GM18498 (cell line): Measurements from ENCODE around the gene SCARB1.
A peak's percentile ranks its signal among the peaks of the same experiment; 100 is the strongest.

Source experiments
- ATAC-seq: cut with Tn5 transposase; IDR thresholded peaks from one replicate; pipeline ENCODE4 v1.9.1; 2021; ENCODE audit warnings: mild to moderate bottlenecking, moderate library complexity; ENCODE audit not compliant: unreplicated experiment

The SCARB1 gene

DNA sequence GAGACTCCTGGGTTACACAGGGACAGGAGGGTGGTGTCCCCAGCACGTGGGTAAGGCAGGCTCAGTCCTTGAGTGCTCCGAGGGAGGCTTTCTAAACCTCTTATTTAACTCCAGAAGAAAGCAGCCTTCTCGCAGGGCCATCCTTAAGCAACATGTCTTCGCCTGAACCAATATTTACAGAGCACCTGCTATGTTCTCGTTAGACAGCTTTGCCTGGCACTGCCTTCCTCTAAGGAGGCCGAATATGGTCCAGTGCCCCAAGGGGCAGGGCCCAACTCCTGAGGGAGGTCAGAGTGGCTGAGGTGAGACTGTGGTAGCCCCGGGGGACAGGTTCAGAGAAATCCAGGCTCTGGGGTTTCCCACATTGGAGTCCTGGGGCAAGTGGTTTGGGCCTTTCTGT is 2.1 kb upstream of the SCARB1 start:
- no peak for ATAC-seq

DNA sequence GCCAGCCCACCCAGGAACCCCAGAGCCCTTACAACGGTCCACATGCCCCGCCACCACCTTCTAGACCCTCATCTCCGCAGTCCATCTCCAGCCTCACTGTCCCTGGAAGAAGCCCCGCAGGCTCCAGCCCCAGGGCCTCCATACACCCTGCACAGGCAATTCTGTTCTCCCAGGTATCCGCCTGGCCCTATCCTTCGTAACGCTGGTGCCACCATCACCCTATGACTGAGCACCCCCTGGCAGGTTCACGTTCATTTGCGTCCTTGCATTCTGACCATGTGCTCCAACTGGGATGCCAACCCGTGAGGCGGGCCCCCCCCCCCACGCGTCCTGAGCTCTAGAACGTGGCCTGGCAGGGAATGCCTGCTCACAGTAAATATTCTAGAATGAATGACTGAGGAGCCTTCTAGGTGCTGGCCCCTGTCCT is 675 bp upstream of the SCARB1 start:
- ATAC-seq = no peak

DNA sequence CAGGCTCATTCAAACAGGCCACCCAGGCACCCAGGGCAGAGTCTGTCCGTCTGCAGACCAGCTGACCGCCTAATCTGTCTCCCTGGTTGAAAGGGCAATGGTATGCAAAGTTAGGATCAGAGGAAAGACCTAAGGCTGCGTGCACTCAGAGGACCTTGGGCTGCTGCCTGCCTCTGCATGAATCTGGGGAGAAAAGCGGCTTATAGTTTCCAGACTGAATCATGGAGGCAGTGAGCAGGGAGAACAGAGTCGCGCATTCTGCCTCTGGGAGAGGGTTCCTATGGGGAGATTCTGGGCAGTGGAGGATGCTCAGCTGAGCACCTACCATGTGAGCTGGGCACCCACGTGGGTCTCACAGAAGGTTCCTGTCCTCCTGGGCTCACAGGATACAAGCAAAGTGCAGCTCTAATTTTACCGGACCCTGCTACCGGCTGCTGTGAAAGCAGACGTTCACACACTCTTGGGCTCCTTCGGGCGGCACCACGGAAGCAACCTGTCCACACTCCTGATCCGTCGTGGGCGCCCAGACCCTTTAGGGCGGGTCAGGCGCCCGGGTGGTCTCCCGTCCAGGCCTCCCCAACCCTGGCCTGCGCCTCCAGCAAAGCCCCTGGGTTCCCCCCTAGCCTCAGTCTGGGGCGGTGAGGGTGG is 772 bp downstream of the SCARB1 start:
- peak; percentile 37 for ATAC-seq

DNA sequence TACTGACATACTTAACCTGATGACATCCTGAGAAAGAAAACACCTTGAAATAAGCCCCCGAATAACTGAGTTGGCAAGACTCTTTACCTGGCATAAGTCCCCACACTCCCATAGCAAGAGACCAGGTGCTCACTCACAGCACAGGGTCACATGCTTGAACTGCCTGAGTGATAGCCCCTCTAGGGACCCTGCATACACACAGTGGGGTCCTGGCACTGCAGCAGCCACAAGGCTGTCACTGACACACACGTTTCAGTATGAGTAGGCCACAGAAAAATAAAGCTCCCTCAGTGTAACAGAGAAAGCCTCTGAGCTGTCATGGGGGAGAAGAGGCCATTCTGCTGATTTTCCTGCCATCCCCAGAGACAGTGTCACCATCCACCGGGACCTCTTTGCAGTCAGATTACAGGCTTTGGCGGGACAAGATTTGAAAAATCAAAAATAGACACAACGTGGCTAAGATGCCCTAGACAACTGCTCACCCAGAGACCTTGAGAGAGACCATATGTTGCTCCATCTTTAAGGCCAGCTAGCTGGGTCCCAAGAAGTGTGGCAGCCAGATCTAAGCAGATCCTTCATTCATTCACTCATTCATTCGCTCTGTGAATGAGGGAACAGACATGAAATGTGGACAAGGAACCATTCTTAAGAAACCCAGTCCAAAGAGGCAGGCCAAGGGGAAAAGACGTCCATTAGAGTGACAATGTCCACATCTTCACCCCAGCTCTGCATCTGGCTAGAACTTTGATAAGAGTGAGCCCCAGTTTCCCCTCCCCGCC is 1.6 kb downstream of the SCARB1 start:
- no peak for ATAC-seq

DNA sequence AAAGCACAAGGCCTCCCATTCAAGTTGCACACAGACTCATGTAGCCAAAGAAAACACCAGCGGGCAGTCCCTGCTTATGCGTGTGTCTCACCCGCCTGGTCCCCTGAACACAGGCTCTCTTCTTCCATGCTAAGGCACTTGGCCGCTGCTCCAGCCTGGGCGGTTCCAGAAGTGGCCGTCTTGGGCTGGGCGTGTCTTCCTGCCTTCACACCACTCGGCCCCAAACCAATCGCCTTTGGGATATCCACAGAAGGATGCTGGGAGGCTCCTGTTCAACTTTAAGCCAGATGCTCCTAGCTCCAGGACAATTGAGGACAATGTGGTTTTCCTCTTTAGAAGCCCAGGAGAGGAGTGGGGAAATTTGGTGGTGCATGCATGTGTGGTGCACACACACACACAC is 2.2 kb downstream of the SCARB1 start:
- no peak for ATAC-seq

DNA sequence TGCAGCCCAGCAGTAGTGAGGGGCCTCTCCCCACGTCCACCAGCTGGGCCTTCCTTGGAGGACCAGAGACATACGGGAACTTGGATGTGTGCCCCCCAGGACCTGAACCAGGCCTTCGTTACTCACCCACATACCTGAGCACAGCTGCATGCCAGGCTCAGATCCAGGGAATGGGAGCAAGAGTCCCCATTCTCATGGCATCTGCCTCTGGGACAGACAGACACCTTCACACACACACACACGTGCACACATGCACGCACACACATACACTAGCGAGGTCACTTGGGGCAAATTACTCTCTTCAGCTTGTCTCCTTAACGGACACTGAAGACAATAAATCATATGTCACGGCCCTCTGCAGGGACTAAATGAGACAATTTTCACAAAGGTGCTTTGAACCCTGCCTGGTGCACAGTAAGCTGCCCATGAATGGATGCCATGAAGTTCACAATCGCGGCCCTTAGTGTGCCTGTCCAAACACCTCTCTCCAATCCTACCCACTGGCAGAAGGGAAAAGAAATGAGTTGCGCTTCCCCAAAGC is 5.7 kb downstream of the SCARB1 start:
- ATAC-seq = no peak

DNA sequence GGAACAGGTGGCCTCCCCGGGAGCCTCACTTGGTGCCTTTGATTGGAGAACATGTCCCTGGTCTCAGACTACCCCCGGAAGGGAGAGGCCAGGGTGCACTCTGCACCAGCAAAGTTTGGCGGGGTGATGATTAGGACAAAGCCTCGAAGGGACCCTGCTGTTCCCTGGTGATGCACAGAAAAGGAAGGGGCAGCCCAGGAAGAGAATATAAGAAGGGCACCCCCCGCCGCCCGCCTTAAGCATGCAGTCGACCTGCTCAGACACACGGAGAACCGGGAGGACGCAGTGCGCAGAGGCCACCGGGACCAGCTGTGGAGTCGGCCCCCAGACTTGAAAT is 6.9 kb downstream of the SCARB1 start:
- no peak for ATAC-seq

DNA sequence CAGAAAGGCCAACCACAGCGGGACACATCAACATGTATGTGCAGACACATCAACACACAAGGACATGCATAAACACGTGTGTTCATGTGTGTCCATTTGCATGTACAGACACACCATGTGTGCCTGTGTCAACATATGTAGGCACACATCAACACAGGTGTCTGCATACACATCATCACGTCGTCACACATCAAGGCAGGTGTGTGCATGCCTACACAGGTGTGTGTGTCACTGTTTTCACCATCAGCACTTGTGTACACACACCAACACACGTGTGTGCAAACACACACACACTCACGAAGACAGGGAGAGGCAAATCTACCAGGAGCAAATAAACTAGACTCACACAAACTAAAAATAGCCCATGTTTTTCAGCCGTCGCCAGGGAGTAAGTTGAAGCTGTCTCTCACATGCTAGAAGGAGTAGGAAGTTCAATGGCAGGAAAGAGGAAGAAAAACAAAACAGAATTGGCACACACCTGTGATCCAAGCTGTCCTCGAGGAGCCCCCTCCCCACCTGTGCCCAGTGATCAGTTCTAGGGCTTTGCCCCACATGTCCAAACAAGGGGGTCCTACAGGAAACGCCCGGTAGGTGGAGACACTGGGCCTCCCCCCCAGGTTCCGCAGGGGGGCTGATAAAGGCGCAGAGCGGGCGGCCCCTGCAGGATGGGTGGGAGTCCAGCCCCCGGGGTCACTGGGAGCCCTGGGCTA is 7.4 kb downstream of the SCARB1 start:
- ATAC-seq = no peak

DNA sequence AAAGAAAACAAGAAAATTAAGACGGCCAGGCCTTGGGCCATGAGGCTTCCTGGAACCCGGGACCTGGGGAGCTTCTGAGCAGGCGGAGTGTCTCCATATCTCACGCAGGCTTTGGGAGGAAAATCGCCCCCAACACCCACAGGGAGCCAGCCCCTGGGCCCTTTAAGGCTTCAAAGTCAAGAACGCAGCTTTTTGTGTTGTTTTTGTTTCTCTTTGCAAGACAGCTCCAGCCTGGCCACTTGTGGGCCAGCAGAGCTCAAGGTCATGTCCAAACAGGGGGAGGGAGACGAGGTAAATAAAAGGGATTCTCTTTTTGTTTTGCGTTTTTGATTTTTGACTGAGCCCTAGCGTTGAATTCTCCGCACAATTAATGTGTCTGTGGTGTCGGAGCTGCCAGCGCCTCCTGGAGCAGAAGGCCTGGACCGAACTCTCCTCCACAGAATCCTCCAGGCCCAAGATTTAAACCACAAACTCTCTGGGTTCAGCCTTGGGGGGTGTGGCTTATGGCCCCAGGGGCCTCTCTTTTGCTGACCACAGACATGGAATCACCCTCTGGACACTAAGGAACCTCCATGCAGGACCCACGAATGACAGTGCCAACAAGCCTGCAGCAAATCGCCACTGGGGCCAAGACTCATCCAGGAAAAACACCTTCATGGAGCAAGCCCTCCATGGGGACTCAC is 8.2 kb downstream of the SCARB1 start:
- no peak for ATAC-seq

DNA sequence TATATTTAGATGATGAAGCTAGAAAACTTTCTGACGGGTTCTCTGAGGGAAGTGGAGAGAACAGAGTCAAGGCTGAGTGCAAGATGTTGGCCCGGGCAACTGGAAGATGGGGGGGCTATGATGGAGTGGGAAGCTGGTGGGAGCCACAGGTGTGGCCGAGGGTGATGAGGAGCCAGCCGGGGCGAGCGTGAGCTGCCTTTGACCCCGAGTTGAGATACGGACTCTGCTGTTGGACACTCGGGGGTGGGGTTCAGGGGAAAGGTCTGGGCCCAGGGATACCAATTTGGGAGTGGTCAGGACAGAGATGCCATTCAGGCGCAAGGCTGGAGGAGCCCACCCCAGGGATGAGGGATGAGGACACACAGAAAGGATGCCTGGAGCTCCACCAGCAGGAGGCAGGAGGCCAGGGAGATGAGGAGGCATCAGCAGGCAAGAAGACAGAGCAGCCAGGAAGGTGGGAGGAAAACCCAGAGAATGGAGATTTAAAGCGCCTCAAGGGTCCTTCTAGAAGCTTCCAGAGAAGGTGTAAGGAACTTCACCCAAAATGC is 9.0 kb downstream of the SCARB1 start:
- ATAC-seq = no peak

DNA sequence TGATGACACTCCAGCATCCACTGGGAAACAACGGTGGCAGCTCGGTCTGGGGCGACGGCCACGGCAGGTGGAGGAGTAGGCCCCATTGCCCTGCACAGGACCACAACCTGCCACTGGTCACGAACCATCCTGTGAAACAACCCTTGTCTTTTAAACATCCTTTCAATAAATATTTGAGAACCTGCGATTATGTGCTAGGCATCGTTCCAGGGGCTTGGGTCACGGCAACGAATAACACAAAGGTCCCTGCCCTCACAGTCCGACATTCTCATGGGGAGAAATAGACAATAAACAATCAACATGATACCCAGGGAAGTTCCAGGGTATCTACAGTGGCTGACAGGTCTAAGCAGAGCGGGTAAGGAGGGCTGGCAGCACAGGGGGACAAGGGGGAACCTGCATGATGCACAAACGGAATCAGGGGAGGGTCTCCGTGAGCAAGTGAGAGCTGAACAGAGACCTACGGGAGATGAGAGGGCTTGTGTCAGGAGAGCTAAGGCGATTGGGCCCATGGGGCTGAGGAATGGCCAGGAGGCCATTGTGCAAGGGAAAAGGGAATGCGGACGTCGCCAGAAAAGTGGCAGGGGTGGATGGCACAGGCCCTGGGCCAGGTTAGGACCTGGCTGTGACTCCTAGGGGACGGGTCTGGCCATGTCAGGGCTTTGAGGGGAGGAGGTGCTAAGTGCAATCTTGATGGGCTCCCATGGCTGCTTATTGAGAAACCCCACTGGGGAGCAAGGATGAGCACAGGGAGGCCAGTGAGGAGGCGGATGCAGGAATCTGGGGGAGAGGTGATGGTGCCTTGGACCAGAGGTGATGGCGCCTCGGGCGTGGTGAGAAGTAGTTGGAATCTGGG is 9.7 kb downstream of the SCARB1 start:
- no peak for ATAC-seq

DNA sequence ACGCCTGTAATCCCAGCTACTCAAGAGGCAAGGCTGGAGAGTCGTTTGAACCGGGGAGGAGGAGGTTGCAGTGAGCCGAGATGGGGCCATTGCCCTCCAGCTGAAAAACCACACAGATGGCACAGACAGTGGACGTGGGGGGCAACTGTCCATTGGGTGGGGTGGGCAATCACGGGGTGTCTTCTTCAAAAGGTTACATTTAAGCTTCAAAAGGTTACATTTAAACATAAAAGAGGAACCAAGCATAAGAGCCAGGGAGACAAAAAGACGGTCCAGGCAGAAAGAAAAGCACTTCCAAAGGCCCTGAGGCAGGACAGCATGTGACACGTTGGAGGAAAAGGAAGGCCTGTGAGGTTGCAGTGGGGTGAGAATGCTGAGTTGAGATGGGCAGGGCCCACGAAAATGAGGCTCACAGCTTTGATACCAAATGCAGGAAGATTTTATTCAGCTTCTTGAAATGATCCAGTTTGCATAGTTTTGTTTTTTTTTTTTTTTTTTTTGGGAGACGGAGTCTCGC is 10.7 kb downstream of the SCARB1 start:
- no peak for ATAC-seq

DNA sequence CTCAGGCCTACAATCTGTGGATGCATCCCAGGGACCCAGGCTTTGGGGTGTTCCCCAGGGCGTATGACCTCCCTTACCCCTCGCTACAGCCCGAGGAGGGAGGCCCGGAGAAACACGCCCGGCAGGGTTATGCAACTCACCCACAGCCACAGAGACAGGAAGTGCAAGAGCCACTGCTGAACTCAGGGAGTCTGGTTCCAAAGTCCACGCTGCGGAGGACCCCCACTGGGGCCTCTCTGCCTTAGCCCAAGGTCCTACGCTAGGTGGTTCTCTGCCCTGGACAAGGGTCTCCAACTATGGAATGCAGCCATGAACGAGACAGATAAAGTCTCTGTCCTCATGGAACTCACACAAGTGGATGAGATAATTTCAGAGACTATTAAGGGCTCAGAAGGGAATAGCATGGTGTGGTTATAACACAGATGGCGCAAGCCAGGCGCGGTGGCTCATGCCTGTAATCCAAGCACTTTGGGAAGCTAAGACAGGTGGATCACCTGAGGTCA is 11.3 kb downstream of the SCARB1 start:
- ATAC-seq = no peak

DNA sequence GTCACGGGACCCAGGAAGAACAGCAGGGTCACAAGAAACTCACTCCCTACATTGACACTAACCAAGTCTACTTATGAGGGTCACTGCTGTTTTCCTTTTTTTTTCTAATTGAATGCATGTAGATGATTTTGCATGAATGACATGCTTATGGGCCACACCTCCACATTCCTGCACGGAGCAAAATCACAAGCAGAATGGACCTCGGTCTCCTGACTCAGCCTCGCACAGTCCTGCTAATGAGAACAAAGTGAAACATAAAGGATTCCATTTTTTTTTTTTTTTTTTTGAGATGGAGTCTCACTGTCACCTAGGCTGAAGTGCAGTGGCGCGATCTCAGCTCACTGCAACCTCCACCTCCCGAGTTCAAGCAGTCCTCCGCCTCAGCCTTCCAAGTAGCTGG is 12.3 kb downstream of the SCARB1 start:
- no peak for ATAC-seq

DNA sequence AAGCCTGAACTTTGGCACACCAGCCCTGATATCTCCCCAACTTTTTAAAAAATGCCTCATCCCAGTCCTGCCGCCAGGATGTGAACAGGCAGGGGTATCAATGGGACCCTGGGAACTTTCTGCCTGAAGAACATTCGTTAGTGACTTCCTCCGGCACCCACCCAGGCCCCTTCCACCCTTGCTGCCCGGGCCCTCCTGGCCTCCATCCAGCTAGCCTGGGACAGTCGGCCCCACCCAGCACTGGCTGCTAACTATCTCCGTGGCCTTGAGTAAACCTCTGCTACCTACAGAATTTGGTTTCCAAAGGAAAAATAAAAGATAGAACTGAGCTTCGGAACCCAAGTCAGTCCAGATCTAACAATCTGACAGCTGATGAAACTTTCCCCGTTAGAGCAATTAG is 14.3 kb downstream of the SCARB1 start:
- no peak for ATAC-seq

DNA sequence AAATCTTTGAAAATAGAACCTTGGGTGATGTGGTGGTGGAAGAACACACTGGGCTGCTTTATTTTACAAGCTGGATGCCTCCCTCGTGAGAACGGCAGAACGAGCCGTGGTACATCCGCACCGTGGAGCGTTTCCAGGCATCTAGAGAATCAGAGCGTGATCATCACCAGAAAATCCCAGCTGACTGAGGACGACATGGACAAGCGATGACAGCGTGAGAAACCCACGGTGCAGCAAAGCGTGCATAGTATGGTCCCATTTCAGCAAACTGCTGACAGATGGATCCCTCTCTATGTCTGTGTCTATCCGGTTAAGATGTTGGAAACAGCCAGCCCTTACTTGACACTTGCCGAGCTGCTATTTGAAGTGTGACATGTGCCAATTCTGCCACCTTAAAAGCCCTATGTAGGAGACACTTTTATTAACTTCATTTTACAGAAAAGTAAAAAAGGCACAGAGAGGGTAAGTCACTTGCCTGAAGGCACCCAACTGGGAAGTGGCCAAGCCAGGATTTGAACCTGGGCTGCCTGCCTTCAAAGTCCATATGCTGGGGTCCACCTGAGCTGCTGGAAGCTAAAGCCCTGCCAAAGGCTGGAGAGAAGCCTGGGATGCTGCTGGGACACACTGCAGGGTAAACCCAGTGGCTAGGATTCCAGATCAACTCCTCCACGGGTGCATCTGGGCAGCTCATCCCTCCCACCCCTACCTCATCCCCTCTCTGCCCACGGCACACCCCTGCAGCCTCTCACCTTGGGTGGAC is 14.9 kb downstream of the SCARB1 start:
- no peak for ATAC-seq

DNA sequence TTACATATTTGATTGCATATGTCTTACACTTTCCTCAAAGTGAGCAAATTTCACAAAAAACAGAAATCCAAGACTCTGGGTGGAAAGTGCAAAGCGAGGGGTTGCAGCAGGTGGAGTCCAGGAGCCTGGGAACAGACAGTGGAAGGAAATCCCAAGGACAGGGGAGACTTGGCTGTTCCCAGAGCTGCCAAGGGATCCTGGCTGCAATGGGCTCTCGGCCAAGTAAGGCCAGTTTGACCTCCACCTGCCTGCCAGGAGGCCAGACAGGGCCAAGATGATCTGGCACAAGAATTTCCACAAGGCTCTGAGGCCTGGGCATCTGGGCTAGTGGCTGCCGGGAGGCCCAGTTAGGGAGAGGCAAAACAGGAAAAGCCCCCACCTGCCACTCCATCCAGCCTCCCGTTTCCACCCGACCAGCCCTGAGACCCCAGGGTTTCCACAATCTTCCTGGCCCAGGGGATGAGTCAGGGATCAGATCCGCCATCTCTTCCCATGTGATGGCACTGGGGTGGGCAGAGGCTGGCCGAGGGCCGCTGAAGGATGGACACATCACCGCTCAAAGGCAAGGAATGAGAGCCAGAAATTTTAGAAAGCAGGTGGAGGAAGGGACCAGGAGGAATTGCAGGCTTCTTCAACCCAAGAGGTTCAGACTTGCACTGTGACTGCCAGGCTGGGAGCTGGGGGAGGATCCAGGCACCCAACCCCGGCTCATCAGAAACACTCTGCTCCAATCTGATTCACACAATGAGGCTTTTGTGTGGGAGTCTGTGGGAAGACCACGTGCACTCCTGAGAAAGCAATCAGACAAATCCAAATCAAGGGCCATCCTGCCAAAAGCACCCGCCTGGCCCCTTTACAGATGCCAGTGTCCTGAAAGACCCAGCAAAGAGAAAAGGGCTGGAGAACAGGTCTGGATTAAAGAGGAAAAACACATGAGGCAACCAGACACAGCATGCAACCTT is 16.3 kb downstream of the SCARB1 start:
- no peak for ATAC-seq
